HG02642 (cell line): ENCODE results near the gene IRF2.
"Not testable (repeated sequence)": the region's sequence is repeated elsewhere in the genome, so short reads cannot be mapped to it uniquely, and the experiment has no call there.

ENCODE experiments used
- ATAC-seq: cut with Tn5 transposase; IDR thresholded peaks from one replicate; pipeline ENCODE4 v1.9.1; 2021; ENCODE audit warnings: mild to moderate bottlenecking; ENCODE audit not compliant: unreplicated experiment, poor library complexity

IRF2 gene

GRCh38 chr4:184350213-184350817 is 124.0 kb downstream of the IRF2 start:
- no peak for ATAC-seq

DNA sequence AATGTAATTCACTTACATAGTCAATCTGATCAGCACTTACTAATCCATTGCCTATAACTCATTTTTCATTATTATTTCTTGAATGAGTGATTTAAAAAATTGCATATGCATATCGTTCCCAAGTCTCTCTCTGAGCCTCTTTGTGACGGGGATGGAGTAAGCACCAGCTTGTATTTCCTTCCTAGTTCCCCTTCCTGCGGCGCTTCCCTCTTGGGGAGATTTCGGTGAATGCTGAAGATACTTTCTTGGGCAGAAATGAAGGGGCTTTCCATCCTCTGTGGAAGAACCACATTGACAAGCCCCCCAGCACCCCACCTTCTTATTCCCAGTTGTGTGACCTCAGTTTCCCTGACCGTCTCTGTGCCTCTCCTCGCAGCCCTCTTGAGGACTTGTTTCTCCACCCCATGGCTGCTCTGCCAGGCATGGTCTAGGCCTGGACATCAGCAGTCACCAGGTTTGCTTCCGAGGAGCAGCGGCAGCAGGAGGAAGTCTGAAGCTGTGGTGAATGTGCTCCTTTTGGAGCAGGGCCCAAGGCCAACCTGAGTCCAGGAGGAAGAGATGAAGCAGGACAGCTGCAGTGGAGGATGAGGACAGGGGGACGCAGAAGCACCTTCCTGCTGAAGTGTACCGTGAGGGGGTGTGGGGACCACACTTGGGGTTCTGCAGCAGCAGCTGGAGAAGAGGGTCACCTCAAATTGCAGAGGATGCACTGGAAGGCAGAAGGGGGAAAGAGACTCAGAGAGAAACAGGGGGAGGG is 124.9 kb downstream of the IRF2 start:
- ATAC-seq = no peak

DNA sequence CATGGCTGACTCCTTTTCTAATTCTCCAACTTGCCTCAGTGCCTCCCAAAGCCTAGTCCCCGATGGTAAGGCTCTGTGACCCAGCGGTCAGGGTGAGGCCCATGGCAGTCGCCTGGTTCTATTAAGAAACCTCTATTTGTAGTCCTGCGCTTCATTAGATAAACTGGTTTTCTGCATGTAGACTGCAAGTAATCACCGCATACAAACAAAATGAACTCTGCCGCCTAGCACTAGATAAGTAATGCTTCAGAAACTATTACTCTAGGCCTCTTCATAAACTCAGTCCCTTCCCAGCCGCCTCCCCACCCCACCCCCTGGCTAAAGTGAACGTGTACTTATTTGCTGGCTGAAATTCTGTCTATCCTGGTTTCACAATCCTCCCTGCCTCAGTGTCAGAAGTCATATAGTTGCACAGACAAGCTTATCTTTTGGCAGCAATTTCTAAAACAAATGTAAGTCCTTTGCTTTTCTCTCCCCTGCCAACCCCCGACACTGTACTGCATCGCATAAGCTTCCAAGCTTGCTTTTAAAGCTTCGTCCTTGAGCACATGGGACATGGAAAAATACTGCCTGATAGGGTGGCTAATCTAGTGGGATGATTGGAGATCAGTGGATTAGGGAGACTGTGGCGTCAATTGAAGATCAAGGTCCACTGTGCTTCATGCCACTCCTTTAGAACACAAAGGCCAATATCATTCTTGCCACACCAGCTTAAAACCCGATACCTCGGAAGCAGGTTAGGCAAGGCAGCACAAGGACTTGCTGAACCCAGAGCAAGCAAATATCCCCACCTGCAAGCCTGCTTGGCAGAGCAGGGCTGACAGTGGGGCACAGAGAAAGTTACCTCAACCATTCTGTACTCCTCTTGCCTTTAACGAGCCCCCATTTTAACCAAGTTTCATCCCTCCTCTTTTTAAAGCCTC is 125.8 kb downstream of the IRF2 start:
- no peak for ATAC-seq

DNA sequence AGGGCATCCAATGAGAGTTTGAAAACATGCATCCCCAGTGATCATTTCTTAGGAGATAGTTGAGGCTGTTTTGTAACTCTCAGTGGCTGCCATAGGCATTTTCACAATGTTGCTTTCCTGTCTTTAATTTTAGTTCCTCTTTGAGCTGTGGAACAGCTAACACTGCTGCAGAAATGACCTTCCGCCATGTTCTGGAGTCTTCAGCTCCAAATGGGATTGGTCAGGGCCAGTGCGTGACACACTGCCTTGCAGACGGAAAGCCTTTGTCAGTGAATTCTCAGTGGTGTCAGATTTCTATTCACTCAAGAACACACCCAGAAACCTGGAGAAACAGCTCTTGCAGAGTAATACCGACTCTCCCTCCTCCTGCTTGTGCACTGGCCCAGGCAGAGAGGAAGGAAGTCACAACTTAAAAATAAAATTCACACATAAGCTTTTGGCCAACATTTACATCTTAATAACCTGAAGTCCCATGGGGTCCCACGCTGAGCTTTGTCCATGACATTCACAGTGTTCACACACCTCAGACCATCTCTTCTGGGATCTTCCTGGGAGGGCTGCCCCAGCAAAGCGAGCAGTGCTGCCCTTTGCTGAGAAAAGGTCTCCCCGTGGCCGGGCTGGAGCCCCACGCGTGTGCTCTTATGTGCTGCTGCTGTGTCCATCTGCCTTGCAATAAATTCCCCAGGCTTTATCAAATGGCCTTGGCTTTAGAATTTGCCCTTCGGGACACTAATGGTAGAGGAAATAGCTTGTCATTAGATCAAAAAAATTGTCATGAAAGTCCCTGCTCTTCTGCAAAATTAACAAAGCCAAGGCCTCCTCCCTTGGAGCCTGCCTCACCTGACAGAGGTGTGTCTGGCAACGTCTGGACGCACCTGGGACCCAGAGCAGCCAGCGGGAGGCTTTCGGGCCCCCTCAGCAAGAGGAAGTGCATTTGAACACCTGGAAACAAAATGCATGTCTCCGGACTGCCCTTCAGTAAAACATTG is 126.8 kb downstream of the IRF2 start:
- peak; percentile 75 for ATAC-seq

DNA sequence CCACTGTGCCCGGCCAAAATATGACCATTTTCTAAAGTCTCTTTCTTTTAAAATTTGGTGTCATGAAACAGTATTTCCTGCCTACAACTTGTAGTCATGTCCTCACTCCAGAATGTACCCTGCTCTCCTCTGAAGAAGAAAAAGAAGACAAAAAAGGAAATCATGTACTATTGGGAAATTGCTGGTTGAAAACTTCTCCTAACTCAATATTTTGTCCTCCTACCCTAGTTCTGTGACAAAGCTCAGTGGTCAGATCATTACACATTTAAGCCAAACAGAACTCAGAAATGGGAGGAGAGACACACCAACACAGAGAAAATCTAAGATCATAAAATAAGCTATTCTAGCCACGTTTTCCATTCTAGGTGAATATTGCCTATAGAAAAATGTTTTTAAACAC is 127.7 kb downstream of the IRF2 start:
- ATAC-seq = no peak

GRCh38 chr4:184346273-184346672 is 128.1 kb downstream of the IRF2 start:
- not testable (repeated sequence) for ATAC-seq

DNA sequence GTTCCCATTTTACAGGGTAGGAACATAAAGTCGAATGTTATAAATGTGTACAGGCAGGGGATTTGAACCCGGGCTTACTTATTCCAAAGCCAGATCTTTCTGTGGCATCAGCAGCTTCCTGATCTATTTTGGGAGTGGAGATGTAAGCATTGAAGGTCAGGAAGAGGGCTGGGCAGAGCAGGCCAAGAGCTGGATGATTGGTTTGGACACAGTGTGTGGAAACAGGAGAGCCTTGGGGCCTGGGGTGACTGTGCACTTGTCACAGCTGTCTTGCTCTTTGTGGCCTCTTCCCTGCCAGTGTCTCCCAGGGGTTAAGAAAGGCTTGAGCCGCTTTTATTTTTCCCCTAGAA is 128.8 kb downstream of the IRF2 start:
- no peak for ATAC-seq

DNA sequence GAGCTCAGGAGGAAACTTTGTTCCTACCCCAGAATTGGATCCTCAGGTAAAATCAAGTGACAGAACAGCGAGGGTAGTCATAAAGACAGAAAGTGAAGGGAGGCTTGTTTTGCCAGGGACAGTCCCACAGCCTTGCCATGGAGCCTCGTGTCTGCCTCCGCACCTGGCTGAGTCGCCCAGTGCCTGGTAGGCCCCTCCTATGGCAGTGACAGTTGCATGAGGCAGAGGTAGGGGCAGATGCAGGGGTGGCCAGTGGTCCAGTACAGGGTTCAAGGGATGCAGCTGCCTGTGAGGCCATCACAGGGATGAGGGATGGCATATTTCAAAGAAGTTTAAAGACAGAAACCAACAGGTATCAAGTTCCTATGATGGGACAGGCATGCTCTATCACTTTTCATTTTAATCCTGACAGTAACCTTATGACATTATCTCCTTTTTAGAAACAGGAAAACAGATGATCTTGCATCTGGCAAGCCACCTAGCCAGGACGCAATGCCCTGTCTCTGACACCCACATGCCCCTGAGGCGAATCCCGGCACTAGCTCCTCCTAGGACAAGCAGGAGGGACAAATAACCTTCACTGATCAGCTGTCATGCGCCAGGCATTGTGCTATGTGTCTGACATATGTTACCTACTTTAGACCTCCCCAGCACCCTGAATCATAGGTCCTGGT is 129.3 kb downstream of the IRF2 start:
- ATAC-seq = no peak

DNA sequence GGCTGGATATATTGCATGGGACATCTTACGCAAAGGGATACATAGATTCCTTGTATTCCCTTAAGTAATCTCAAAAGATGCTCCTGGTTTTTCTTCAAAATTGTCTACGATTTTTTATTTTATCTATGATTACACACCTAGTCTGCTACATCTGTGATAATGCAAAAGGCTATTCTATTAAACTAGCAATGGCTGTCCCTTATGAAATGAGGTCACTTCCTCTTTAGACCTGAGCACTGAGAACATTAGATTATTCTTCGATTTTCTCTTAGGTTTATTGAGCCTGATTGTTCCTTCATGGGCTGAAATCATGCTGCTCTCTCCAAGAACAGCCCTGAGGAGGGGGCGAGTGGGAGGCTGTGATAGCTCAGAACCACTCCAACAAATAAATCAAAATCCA is 129.9 kb downstream of the IRF2 start:
- no peak for ATAC-seq

DNA sequence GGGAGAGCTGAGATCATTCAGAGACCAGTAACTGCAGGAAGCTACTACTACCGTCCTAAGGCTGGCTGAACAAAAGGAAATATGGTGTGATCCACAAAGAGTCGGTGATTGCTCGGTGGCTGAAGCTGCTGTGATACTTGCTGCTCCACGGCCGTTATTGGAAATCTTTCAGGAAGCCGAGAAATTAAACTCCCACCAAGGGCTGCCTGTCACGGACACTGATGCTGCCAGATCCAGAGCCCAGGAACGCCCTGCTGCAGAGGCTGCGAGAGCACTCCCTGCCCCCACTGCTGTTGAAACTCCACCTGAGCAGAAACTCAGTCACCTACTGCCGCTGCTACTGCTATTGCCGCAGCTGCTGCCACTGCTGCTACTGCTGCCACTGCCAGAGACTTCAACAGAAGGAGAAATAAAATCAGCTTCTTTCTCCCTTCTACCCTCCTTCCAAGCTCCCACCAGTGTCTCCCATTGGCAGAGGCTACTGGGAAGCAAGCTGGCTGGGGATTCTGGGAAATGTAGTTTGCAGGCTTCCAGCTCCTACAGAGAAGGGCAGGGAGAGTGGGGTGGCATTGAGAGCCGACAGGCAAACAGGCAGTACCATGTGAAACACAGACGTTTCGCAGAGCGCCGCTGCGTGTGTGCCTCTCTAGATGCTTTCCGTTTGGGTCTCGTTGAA is 130.7 kb downstream of the IRF2 start:
- peak; percentile 49 for ATAC-seq

GRCh38 chr4:184342857-184343237 is 131.5 kb downstream of the IRF2 start:
- not testable (repeated sequence) for ATAC-seq

GRCh38 chr4:184342167-184342856 is 132.0 kb downstream of the IRF2 start:
- ATAC-seq = no peak

GRCh38 chr4:184339398-184340193 is 134.8 kb downstream of the IRF2 start:
- ATAC-seq = not testable (repeated sequence)

- ATAC-seq = no peak
These were observed 136.4 kb downstream of the IRF2 start for GRCh38 chr4:184337907-184338306.
